NK-92 (cell line): ENCODE results near the gene WDR46.
A peak's percentile ranks its signal among the peaks of the same experiment; 100 is the strongest.

Experiments
- DNase-seq: peaks from one replicate; lab custom pipeline; 2025; ENCODE audit not compliant: unreplicated experiment; lab: John Stamatoyannopoulos, UW

WDR46 gene

GRCh38 chr6:33288921-33289783, at the start of gene WDR46, which contains the start of gene PFDN6:
TSS of gene WDR46 (minus strand) at chr6:33289239. CDS start at chr6:33289170, 69 bp downstream.
TSS of gene PFDN6 (plus strand) at chr6:33289601. CDS start at chr6:33289857, 256 bp downstream.
- DNase-seq, result no peak

GRCh38 chr6:33336495-33336894, 47.5 kb upstream of the WDR46 start:
- no peak for DNase-seq

GRCh38 chr6:33335916-33336315, 46.9 kb upstream of the WDR46 start:
- DNase-seq, result no peak

- no peak for DNase-seq
Measured at GRCh38 chr6:33333666-33334065, 44.6 kb upstream of the WDR46 start.

- no peak for DNase-seq
Measured at GRCh38 chr6:33330736-33331135, 41.7 kb upstream of the WDR46 start.

GRCh38 chr6:33329058-33329457, 40.0 kb upstream of the WDR46 start:
- DNase-seq, result no peak

GRCh38 chr6:33324125-33324524, 35.1 kb upstream of the WDR46 start:
- DNase-seq, result no peak

GRCh38 chr6:33323623-33323948, 34.5 kb upstream of the WDR46 start:
- no peak for DNase-seq

- DNase-seq, result no peak
Measured at GRCh38 chr6:33321227-33321626, 32.2 kb upstream of the WDR46 start.

- no peak for DNase-seq
Measured at GRCh38 chr6:33320315-33321181, 31.5 kb upstream of the WDR46 start.

- DNase-seq, result no peak
Measured at GRCh38 chr6:33319939-33320314, 30.9 kb upstream of the WDR46 start.

- DNase-seq, result no peak
Measured at GRCh38 chr6:33318426-33319073, 29.5 kb upstream of the WDR46 start.

- DNase-seq, result peak; percentile 74
Measured at GRCh38 chr6:33317669-33318425, 28.8 kb upstream of the WDR46 start, which contains the start of gene ZBTB22. TSS of gene ZBTB22 (minus strand) at chr6:33317744. CDS start at chr6:33316916, 828 bp downstream.

GRCh38 chr6:33317419-33317668, 28.3 kb upstream of the WDR46 start:
- DNase-seq, result no peak

- DNase-seq, result no peak
Measured at GRCh38 chr6:33316603-33317418, 27.8 kb upstream of the WDR46 start.

- no peak for DNase-seq
Measured at GRCh38 chr6:33315793-33316602, 27.0 kb upstream of the WDR46 start.

GRCh38 chr6:33314943-33315792, 26.1 kb upstream of the WDR46 start:
- DNase-seq, result no peak

GRCh38 chr6:33314515-33314942, 25.5 kb upstream of the WDR46 start:
- peak; percentile 14 for DNase-seq
